OCI-LY3 (cell line): ENCODE measurements around the gene RPH3AL.

Experiments used
- H2AFZ ChIP-seq: fragments of 200-600, 300-600 bp; shearing (Covaris generic); 2 replicates; pipeline ENCODE4 v1.6.0; 2014; ENCODE audit warnings: antibody characterized with exemption, low read depth, low read length
- H3K27ac ChIP-seq: fragments of 200-600, 300-600 bp; sonication (generic); 2 replicates; pipeline ENCODE4 v1.5.1; 2014; ENCODE audit warnings: mild to moderate bottlenecking, low read length, moderate library complexity, mixed read lengths
- H3K27me3 ChIP-seq: fragments of 200-600, 300-600 bp; sonication (generic); 2 replicates; pipeline ENCODE4 v1.6.1; 2014; ENCODE audit warnings: low read depth, low read length, mixed read lengths
- H3K36me3 ChIP-seq: fragments of 200-600, 300-600 bp; sonication (generic); replicated peaks from 2 replicates; pipeline ENCODE3; 2014; ENCODE audit warnings: low read depth, low read length, mixed read lengths
- H3K4me1 ChIP-seq: fragments of 300-600, 200-600 bp; sonication (generic); 2 replicates; pipeline ENCODE4 v1.6.1; 2014; ENCODE audit warnings: low read length, mixed read lengths
- H3K4me2 ChIP-seq: fragments of 200-600, 300-600 bp; sonication (generic); 2 replicates; pipeline ENCODE4 v1.6.1; 2014; ENCODE audit warnings: low read length, mixed read lengths
- H3K4me3 ChIP-seq: fragments of 300-600, 200-600 bp; sonication (generic); 2 replicates; pipeline ENCODE4 v1.5.1; 2014; ENCODE audit warnings: antibody characterized with exemption, mild to moderate bottlenecking, low read length, moderate library complexity
- H3K79me2 ChIP-seq: fragments of 300-600, 200-600 bp; shearing (Covaris generic); 2 replicates; pipeline ENCODE4 v1.6.1; 2014; ENCODE audit warnings: mild to moderate bottlenecking, low read length, mixed read lengths
- H3K9ac ChIP-seq: fragments of 300-600, 200-600 bp; shearing (Covaris generic); 2 replicates; pipeline ENCODE4 v1.6.0; 2014; ENCODE audit warnings: mild to moderate bottlenecking, low read length, moderate library complexity
- H3K9me3 ChIP-seq: fragments of 200-600, 300-600 bp; shearing (Covaris generic); 2 replicates; pipeline ENCODE4 v1.6.1; 2014; ENCODE audit warnings: low read length, mixed read lengths; ENCODE audit not compliant: insufficient read depth
- H4K20me1 ChIP-seq: fragments of 200-600, 300-600 bp; sonication (generic); 2 replicates; pipeline ENCODE4 v1.6.1; 2016; ENCODE audit warnings: low read length, mixed read lengths; ENCODE audit not compliant: insufficient read depth
- EZH2phosphoT487 ChIP-seq: fragments of 200-600 bp; shearing (Covaris generic); IDR thresholded peaks from 2 replicates; pipeline ENCODE4 v1.6.1; 2018; ENCODE audit warnings: antibody characterized with exemption, mixed run types, low read depth
- TF ChIP-seq, protein P1 (sequence below): fragments of 200-600, 300-600 bp; sonication (generic); IDR thresholded peaks from 2 replicates; pipeline ENCODE4 v1.5.1; 2014; ENCODE audit warnings: antibody characterized with exemption, low read length, low read depth

The RPH3AL gene

GRCh38 chr17:238964-239259, 113.7 kb downstream of the RPH3AL start:
- Histone ChIP-seq H3K4me3 (no peak overlapping the region), H3K79me2 (no peaks in the 10 kb centered on the region), H3K9me3 (no peaks in the 10 kb centered on the region), H3K4me2 (0 out of 2 replicates have a peak overlapping the region, but pooled peaks have one; percentile 37), H4K20me1 (no peaks in the 10 kb centered on the region), H3K27me3 (no peaks in the 10 kb centered on the region), H3K4me1 (peaks cover 11% of the 10 kb centered on the region; the same call in 1 of the 2 replicates), H2AFZ (no peak overlapping the region), H3K9ac (no peak overlapping the region), H3K27ac (no peak overlapping the region), H3K36me3 (no peaks in the 10 kb centered on the region)
- TF ChIP-seq, protein P1, sequence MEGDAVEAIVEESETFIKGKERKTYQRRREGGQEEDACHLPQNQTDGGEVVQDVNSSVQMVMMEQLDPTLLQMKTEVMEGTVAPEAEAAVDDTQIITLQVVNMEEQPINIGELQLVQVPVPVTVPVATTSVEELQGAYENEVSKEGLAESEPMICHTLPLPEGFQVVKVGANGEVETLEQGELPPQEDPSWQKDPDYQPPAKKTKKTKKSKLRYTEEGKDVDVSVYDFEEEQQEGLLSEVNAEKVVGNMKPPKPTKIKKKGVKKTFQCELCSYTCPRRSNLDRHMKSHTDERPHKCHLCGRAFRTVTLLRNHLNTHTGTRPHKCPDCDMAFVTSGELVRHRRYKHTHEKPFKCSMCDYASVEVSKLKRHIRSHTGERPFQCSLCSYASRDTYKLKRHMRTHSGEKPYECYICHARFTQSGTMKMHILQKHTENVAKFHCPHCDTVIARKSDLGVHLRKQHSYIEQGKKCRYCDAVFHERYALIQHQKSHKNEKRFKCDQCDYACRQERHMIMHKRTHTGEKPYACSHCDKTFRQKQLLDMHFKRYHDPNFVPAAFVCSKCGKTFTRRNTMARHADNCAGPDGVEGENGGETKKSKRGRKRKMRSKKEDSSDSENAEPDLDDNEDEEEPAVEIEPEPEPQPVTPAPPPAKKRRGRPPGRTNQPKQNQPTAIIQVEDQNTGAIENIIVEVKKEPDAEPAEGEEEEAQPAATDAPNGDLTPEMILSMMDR, result no peak
- no peak for TF ChIP-seq EZH2phosphoT487

GRCh38 chr17:238071-238963, 114.3 kb downstream of the RPH3AL start:
- Histone ChIP-seq H3K4me2 (peak overlapping the region; percentile 37), H2AFZ (0 out of 2 replicates have a peak overlapping the region, but pooled peaks have one; percentile 30), H3K36me3 (no peaks in the 10 kb centered on the region), H3K4me3 (peak overlapping the region; percentile 29; the same call in 1 of the 2 replicates), H3K27me3 (no peaks in the 10 kb centered on the region), H3K9ac (no peak overlapping the region), H4K20me1 (no peaks in the 10 kb centered on the region), H3K4me1 (peaks cover 14% of the 10 kb centered on the region; the same call in 1 of the 2 replicates), H3K27ac (no peak overlapping the region), H3K9me3 (no peaks in the 10 kb centered on the region), H3K79me2 (no peaks in the 10 kb centered on the region)
- no peak for TF ChIP-seq EZH2phosphoT487
- TF ChIP-seq, protein P1, result no peak

DNA sequence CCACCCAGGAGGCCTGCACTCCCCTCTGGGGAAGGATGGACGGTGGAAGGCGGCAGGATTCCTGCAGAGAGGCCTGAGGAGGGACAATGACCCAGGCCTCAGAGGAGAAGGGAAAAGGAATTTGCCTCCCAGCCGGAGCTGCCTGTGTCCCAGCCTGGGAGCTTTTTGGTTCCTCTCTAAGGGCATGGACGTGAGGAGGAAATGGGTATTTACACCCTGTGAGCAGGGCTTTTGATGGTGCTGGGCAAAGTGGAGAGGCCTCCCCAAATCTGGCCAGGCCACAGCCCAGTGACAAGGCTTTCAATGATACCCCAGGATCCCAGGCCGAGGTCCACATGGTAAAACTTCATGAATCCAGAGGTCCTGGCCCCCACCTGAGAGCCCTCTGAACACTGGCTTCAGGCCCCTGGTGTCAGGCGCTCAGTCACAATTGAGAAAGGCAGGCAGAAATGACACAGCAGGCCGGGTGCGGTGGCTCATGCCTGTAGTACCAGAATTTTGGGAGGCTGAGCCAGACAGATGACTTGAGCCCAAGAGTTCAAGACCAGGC, 115.1 kb downstream of the RPH3AL start:
- TF ChIP-seq EZH2phosphoT487, result no peak
- TF ChIP-seq, protein P1, result no peak
- H3K36me3 ChIP-seq, result no peaks in the 10 kb centered on the region
- no peak overlapping the region for H3K27ac ChIP-seq
- no peak overlapping the region for H3K4me2 ChIP-seq
- no peaks in the 10 kb centered on the region for H3K79me2 ChIP-seq
- H4K20me1 ChIP-seq, result no peaks in the 10 kb centered on the region
- H3K4me3 ChIP-seq, result no peak overlapping the region
- H3K9ac ChIP-seq, result no peak overlapping the region
- H3K9me3 ChIP-seq, result no peaks in the 10 kb centered on the region
- H2AFZ ChIP-seq, result no peak overlapping the region
- H3K27me3 ChIP-seq, result no peaks in the 10 kb centered on the region
- H3K4me1 ChIP-seq, result peaks cover 17% of the 10 kb centered on the region; the same call in 1 of the 2 replicates

GRCh38 chr17:236641-237405, 115.8 kb downstream of the RPH3AL start:
- Histone ChIP-seq H3K79me2 (no peaks in the 10 kb centered on the region), H3K27me3 (no peaks in the 10 kb centered on the region), H3K4me3 (no peak overlapping the region), H3K9me3 (no peaks in the 10 kb centered on the region), H3K36me3 (no peaks in the 10 kb centered on the region), H2AFZ (no peak overlapping the region), H3K27ac (no peak overlapping the region), H4K20me1 (no peaks in the 10 kb centered on the region), H3K9ac (no peak overlapping the region), H3K4me1 (peaks cover 17% of the 10 kb centered on the region; the same call in 1 of the 2 replicates), H3K4me2 (no peak overlapping the region)
- TF ChIP-seq, protein P1, result no peak
- no peak for TF ChIP-seq EZH2phosphoT487
